Neural progenitor cell (in vitro differentiated cells): ENCODE data around the gene RALB. TPM values are rescaled to one million over a fixed set of nuclear protein-coding genes. Genes with fewer than 3 reads are reported as not detected.

ENCODE experiments used
- DNase-seq: peaks from one replicate; pipeline ENCODE4 v3.0.0-alpha.2; 2016; ENCODE audit warnings: low spot score
- H2AFZ ChIP-seq: fragments of 200-600 bp; sonication (generic); replicated peaks from 2 replicates; pipeline ENCODE4 v1.6.1; 2016; ENCODE audit warnings: antibody characterized with exemption
- H3F3A ChIP-seq: fragments of 200-600 bp; sonication (generic); 2 replicates; pipeline ENCODE4 v1.6.1; 2016; ENCODE audit warnings: antibody characterized with exemption, low read depth
- H3K27ac ChIP-seq: fragments of 200-600 bp; sonication (generic); 2 replicates; pipeline ENCODE4 v1.5.1; 2016; ENCODE audit warnings: mild to moderate bottlenecking
- H3K27me3 ChIP-seq: fragments of 200-600 bp; sonication (generic); 2 replicates; pipeline ENCODE4 v1.6.1; 2016; ENCODE audit warnings: mild to moderate bottlenecking, moderate library complexity
- H3K36me3 ChIP-seq: fragments of 200-600 bp; sonication (generic); 2 replicates; pipeline ENCODE4 v1.5.1; 2016
- H3K4me1 ChIP-seq: fragments of 200-600 bp; sonication (generic); 2 replicates; pipeline ENCODE4 v1.6.1; 2016; ENCODE audit warnings: mixed run types
- H3K4me2 ChIP-seq: fragments of 200-600 bp; sonication (generic); 2 replicates; pipeline ENCODE4 v1.6.1; 2016
- H3K4me3 ChIP-seq: fragments of 200-600 bp; sonication (generic); 2 replicates; pipeline ENCODE4 v1.5.1; 2016
- H3K79me2 ChIP-seq: fragments of 200-600 bp; sonication (generic); 2 replicates; pipeline ENCODE4 v1.6.1; 2016; ENCODE audit warnings: low read depth
- H3K9ac ChIP-seq: fragments of 200-600 bp; sonication (generic); 2 replicates; pipeline ENCODE4 v1.6.1; 2016
- H3K9me3 ChIP-seq: fragments of 200-600 bp; sonication (generic); 2 replicates; pipeline ENCODE4 v1.5.1; 2016; ENCODE audit warnings: low read depth
- H4K20me1 ChIP-seq: fragments of 200-600 bp; sonication (generic); 2 replicates; pipeline ENCODE4 v1.6.1; 2016; ENCODE audit warnings: low read depth
- H3K27ac Mint-ChIP-seq: 3 replicates; pipeline ENCODE4 v1.8.0; 2021; ENCODE audit warnings: mixed read lengths
- H3K27me3 Mint-ChIP-seq: 2 replicates; pipeline ENCODE4 v1.8.0; 2022; ENCODE audit warnings: low read depth, mild to moderate bottlenecking, inconsistent platforms, moderate library complexity, mixed read lengths; ENCODE audit not compliant: insufficient read depth
- H3K36me3 Mint-ChIP-seq: 3 replicates; pipeline ENCODE4 v1.8.0; 2021; ENCODE audit warnings: mixed read lengths
- H3K4me1 Mint-ChIP-seq: 3 replicates; pipeline ENCODE4 v1.8.0; 2021; ENCODE audit warnings: mixed read lengths
- H3K4me3 Mint-ChIP-seq: 3 replicates; pipeline ENCODE4 v1.8.0; 2021; ENCODE audit warnings: mild to moderate bottlenecking, moderate library complexity, mixed read lengths
- H3K9me3 Mint-ChIP-seq: 3 replicates; pipeline ENCODE4 v1.8.0; 2020; ENCODE audit warnings: mixed read lengths
- EZH2 ChIP-seq: fragments of 200-600 bp; sonication (generic); IDR thresholded peaks from 2 replicates; pipeline ENCODE4 v1.6.1; 2017; ENCODE audit warnings: antibody characterized with exemption, mild to moderate bottlenecking, moderate library complexity
- EZH2phosphoT487 ChIP-seq: fragments of 200-600 bp; sonication (generic); IDR thresholded peaks from 2 replicates; pipeline ENCODE4 v1.6.1; 2017; ENCODE audit warnings: antibody characterized with exemption
- total RNA-seq: library from RNA; depleted of rRNA; stranded (reverse); fragments of >200 nt; gene quantifications from 2 replicates; pipeline ENCODE4 v1.2.3, GENCODE V29; 2015; ENCODE audit warnings: low replicate concordance
- TF ChIP-seq, protein P1 (sequence below): fragments of 200-600 bp; sonication (generic); IDR thresholded peaks from 2 replicates; pipeline ENCODE4 v1.5.1; 2017; ENCODE audit warnings: antibody characterized with exemption, mild to moderate bottlenecking

The RALB gene
- total RNA-seq, 1 donor from 2014 or later: 79.8 TPM

DNA sequence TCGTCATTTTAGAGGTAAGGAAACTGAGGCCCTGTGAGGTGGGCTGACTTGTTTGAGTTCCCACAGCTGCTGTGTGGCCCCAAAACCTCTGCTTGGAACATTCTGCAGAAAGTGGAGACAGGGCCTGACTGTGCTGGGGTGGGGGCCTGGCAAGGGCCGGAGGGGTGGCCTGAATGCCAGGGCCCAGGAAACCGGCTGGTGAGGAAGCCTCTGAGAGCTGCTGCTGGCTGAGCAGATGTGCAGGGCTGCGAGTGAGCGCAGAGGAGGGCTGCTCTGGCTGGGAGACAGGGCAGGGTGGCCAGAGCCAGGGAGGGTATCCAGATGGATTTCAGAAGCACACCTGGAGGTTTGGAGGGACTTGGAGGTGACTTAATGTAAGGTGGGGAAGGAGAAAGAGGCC, 63.4 kb downstream of the RALB start:
- no peaks in the 10 kb centered on the region for H3K36me3 Mint-ChIP-seq
- Histone ChIP-seq H3F3A (peaks cover 3% of the 10 kb centered on the region), H3K9me3 (no peaks in the 10 kb centered on the region), H3K36me3 (no peaks in the 10 kb centered on the region), H3K4me2 (no peak overlapping the region), H2AFZ (no peak overlapping the region), H3K79me2 (no peaks in the 10 kb centered on the region), H3K4me3 (no peak overlapping the region), H3K27ac (no peak overlapping the region), H4K20me1 (no peaks in the 10 kb centered on the region), H3K9ac (no peak overlapping the region), H3K4me1 (no peaks in the 10 kb centered on the region), H3K27me3 (peaks cover 43% of the 10 kb centered on the region)
- peaks cover 14% of the 10 kb centered on the region for H3K27me3 Mint-ChIP-seq
- TF ChIP-seq EZH2phosphoT487 (no peak), EZH2 (no peak)
- TF ChIP-seq, protein P1, sequence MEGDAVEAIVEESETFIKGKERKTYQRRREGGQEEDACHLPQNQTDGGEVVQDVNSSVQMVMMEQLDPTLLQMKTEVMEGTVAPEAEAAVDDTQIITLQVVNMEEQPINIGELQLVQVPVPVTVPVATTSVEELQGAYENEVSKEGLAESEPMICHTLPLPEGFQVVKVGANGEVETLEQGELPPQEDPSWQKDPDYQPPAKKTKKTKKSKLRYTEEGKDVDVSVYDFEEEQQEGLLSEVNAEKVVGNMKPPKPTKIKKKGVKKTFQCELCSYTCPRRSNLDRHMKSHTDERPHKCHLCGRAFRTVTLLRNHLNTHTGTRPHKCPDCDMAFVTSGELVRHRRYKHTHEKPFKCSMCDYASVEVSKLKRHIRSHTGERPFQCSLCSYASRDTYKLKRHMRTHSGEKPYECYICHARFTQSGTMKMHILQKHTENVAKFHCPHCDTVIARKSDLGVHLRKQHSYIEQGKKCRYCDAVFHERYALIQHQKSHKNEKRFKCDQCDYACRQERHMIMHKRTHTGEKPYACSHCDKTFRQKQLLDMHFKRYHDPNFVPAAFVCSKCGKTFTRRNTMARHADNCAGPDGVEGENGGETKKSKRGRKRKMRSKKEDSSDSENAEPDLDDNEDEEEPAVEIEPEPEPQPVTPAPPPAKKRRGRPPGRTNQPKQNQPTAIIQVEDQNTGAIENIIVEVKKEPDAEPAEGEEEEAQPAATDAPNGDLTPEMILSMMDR: no peak
- H3K4me1 Mint-ChIP-seq: peaks cover 26% of the 10 kb centered on the region
- no peaks in the 10 kb centered on the region for H3K9me3 Mint-ChIP-seq
- H3K4me3 Mint-ChIP-seq: no peak overlapping the region
- DNase-seq: no peak
- no peak overlapping the region for H3K27ac Mint-ChIP-seq

DNA sequence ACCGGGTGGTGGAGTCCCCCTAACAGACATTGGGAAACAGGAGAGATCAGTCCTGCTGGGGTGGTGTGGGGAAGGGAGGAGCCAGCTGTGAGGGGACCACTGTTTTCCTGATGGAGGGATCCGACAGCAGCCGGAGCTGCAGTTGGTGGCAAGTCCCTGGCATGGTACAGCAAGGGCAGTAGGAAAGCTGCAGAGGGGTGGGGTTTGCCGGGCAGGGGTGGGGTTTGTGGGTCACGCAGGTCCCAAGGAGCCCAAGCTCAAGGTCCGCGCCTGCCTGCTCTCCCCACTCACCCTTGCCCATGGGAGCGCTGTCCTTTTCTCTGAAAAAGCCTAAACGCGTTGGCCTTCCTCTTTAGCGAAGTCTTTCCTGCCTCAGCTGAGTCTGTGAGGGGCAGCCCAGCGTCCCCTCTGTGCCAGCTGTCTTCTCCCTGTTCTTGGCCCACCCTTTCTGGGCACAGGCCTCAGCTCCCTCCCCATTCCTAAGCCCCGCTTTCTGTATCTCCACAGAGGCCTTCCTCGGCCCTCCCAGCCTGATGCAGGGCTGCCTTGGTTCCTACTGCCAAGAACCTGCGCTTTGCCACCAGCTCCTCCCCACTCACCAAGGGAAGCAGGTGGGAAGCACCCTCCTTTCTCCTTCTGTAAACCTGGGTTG, 64.0 kb downstream of the RALB start:
- no peaks in the 10 kb centered on the region for H3K9me3 Mint-ChIP-seq
- H4K20me1 ChIP-seq: no peaks in the 10 kb centered on the region
- H3K4me1 Mint-ChIP-seq: peaks cover 26% of the 10 kb centered on the region
- no peaks in the 10 kb centered on the region for H3K4me1 ChIP-seq
- H3K4me3 ChIP-seq: no peak overlapping the region
- no peak overlapping the region for H2AFZ ChIP-seq
- no peak overlapping the region for H3K4me3 Mint-ChIP-seq
- DNase-seq: no peak
- peaks cover 43% of the 10 kb centered on the region for H3K27me3 ChIP-seq
- H3K36me3 Mint-ChIP-seq: no peaks in the 10 kb centered on the region
- no peak for TF ChIP-seq EZH2
- no peak overlapping the region for H3K4me2 ChIP-seq
- no peaks in the 10 kb centered on the region for H3K36me3 ChIP-seq
- peaks cover 18% of the 10 kb centered on the region for H3K27me3 Mint-ChIP-seq
- no peak overlapping the region for H3K27ac ChIP-seq
- peaks cover 3% of the 10 kb centered on the region for H3F3A ChIP-seq
- no peaks in the 10 kb centered on the region for H3K9me3 ChIP-seq
- no peak overlapping the region for H3K27ac Mint-ChIP-seq
- H3K9ac ChIP-seq: no peak overlapping the region
- no peaks in the 10 kb centered on the region for H3K79me2 ChIP-seq

DNA sequence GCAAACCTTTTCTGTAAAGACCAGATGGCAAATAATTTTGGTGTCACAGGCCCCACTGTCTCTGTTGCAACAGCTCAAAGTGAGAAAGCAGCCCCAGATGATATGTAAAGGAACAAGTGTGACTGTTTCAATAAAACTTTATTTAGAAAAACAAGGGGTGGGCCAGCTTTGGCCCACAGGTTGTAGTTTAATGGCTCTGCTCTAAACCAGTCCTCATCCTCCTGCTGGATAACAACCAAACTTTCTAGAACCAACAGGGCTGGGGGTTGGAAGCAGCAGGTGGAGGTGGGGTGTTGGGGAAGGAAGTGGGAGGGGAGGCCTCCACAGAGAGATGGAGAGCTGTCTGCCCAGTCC, 64.5 kb downstream of the RALB start:
- H3K9me3 Mint-ChIP-seq: no peaks in the 10 kb centered on the region
- no peak overlapping the region for H3K4me3 Mint-ChIP-seq
- no peak overlapping the region for H3K27ac ChIP-seq
- no peak for DNase-seq
- no peaks in the 10 kb centered on the region for H3K36me3 Mint-ChIP-seq
- H4K20me1 ChIP-seq: no peaks in the 10 kb centered on the region
- H3K4me1 Mint-ChIP-seq: peaks cover 26% of the 10 kb centered on the region
- no peak overlapping the region for H2AFZ ChIP-seq
- no peak overlapping the region for H3K27ac Mint-ChIP-seq
- TF ChIP-seq EZH2phosphoT487 (no peak), EZH2 (no peak)
- TF ChIP-seq, protein P1: no peak
- H3K36me3 ChIP-seq: no peaks in the 10 kb centered on the region
- H3F3A ChIP-seq: peaks cover 3% of the 10 kb centered on the region
- H3K4me3 ChIP-seq: no peak overlapping the region
- no peak overlapping the region for H3K4me2 ChIP-seq
- no peaks in the 10 kb centered on the region for H3K79me2 ChIP-seq
- H3K9ac ChIP-seq: no peak overlapping the region
- H3K27me3 Mint-ChIP-seq: peaks cover 18% of the 10 kb centered on the region
- no peaks in the 10 kb centered on the region for H3K4me1 ChIP-seq
- H3K9me3 ChIP-seq: no peaks in the 10 kb centered on the region
- H3K27me3 ChIP-seq: peaks cover 38% of the 10 kb centered on the region

DNA sequence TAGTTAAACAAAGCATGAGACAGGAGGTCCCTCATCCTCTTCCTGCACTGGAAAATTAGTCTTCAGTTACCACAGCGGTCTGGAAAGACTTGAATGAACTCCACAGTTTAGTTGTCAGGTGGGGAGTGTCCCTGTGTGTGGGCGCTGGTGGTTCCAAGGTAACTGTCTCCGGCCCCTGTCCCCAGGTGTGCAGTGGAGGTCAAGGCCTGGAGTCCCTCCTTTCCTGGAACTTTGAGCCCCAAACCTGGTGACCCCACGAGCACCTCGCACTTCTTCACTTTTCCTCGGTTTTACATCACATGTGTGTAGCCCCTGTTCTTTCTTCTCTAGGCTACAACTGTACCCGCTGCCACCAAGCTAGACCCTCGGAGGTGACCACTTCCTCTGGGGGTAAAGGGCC, 65.3 kb downstream of the RALB start:
- no peak for DNase-seq
- Histone ChIP-seq H3F3A (no peaks in the 10 kb centered on the region), H3K4me3 (no peak overlapping the region), H2AFZ (no peak overlapping the region), H3K4me2 (no peak overlapping the region), H3K4me1 (no peaks in the 10 kb centered on the region), H3K36me3 (no peaks in the 10 kb centered on the region), H3K9ac (no peak overlapping the region), H3K79me2 (no peaks in the 10 kb centered on the region), H3K9me3 (no peaks in the 10 kb centered on the region), H3K27me3 (peaks cover 31% of the 10 kb centered on the region), H4K20me1 (no peaks in the 10 kb centered on the region), H3K27ac (no peak overlapping the region)
- peaks cover 17% of the 10 kb centered on the region for H3K27me3 Mint-ChIP-seq
- TF ChIP-seq, protein P1: no peak
- TF ChIP-seq EZH2 (no peak), EZH2phosphoT487 (no peak)
- H3K9me3 Mint-ChIP-seq: no peaks in the 10 kb centered on the region
- peaks cover 23% of the 10 kb centered on the region for H3K4me1 Mint-ChIP-seq
- H3K36me3 Mint-ChIP-seq: no peaks in the 10 kb centered on the region
- H3K4me3 Mint-ChIP-seq: no peak overlapping the region
- H3K27ac Mint-ChIP-seq: peak overlapping the region; percentile 79
